Epithelial cell of umbilical artery (primary cell): ENCODE results near the gene IGFL2. TPM values are rescaled to one million over a fixed set of nuclear protein-coding genes. Genes with fewer than 3 reads are reported as not detected.

ENCODE experiments used
- total RNA-seq: library from RNA; depleted of rRNA; stranded (reverse); fragments of >200 nt; gene quantifications from 2 replicates; pipeline ENCODE4 v1.2.3, GENCODE V29; 2014

IGFL2 gene
- not detected in 2 replicates for total RNA-seq

DNA sequence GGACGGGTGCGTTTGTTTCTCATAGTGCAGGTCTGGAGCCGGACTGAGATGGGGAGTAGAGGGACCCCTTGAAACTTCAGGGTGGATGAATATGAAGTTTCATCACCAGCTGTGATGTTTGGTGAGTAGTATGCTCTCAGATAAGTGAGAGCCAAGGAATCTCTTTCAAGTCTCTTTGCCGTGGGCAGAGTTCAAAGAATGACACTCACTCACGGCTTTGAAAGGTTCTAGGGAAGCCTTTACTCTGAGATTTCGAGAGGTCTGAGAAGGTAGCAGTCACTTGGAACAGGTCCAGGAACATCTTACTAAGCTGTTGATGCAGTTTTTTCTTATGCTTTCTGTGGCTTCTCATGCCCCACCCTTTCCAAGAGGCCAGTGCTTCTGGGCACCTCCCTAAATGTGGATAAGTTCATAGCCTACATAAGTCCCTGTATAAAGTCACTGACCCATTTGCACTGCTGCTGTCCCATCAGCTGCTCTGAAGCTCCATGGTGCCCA, at the start of gene IGFL2:
Gene IGFL2 (plus strand): TSS at position 448 of the 498 bp plus-strand sequence. CDS start 41 bp downstream, at position 489.

DNA sequence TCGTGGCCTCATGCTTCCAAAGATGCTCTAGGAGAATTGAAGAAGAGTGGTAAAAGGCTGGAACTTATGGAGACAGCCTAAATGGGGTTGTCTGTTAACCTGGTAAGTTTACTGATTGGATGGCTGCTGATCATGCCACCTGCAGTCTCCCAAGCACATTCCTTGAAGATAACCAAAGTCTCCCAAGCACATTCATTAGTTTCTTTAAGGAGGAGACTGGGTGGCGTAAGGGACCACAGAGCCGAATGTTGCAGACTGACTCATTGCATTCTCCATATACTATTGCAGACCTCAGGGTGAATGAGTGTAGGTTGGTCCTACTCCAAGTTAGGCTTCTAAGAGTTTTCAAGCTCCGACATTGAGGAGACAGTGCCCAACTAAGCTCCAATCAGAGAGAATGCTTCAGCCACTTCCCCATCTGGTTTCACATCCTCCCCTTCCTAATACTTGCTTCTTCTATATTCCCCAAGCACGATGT, 23.4 kb upstream of the IGFL2 start, which contains the start of gene IGFL3:
Gene IGFL3 (minus strand): TSS at position 51 of the 478 bp plus-strand sequence. CDS start 39 bp downstream, at position 12.

Other genes starting within 250 kb of the IGFL2 start
- gene MYPOP, start 245.6 kb upstream of the IGFL2 start, total RNA-seq = 1.1 and 1.6 TPM in 2 replicates
- gene NANOS2, start 233.5 kb upstream of the IGFL2 start, total RNA-seq = not detected in 2 replicates
- gene NOVA2, start 174.4 kb upstream of the IGFL2 start, total RNA-seq = 2.1 and 3.2 TPM in 2 replicates
- 8.8 and 14.0 TPM in 2 replicates for gene CCDC61, start 152.8 kb upstream of the IGFL2 start, total RNA-seq
- gene PGLYRP1, start 125.2 kb upstream of the IGFL2 start, total RNA-seq = not detected in 2 replicates
- 0.15 TPM in 1 of 2 replicates, not detected in the other for gene IGFL4, start 107.2 kb upstream of the IGFL2 start, total RNA-seq
- 0.32 TPM in 1 of 2 replicates, not detected in the other for gene IGFL3, start 23.6 kb upstream of the IGFL2 start, total RNA-seq
- not detected in 2 replicates for gene IGFL1, start 81.5 kb downstream of the IGFL2 start, total RNA-seq
- gene HIF3A, start 148.8 kb downstream of the IGFL2 start, total RNA-seq = 0.97 and 7.0 TPM in 2 replicates
- gene PPP5C, start 198.8 kb downstream of the IGFL2 start, total RNA-seq = 65.3 and 81.8 TPM in 2 replicates